BE2C (cell line): Measurements from ENCODE around the gene SLC38A2.
A peak's percentile ranks its signal among the peaks of the same experiment; 100 is the strongest.
"Not testable (repeated sequence)": the region's sequence is repeated elsewhere in the genome, so short reads cannot be mapped to it uniquely, and the experiment has no call there.

Experiments used
- DNase-seq: peaks from one replicate; pipeline ENCODE4 v3.0.0-alpha.2; 2020
- H3K27me3 ChIP-seq: fragments of 250-450 bp; sonication (Bioruptor Pico); 2 replicates; pipeline ENCODE4 v1.5.1; 2020; ENCODE audit warnings: mild to moderate bottlenecking
- H3K36me3 ChIP-seq: fragments of 250-450 bp; sonication (Bioruptor Pico); 2 replicates; pipeline ENCODE4 v1.5.1; 2020; ENCODE audit warnings: mild to moderate bottlenecking
- H3K4me1 ChIP-seq: fragments of 250-450 bp; sonication (Bioruptor Pico); 2 replicates; pipeline ENCODE4 v1.5.1; 2020
- H3K4me3 ChIP-seq: 2 replicates; pipeline ENCODE4 v1.5.1; 2011; ENCODE audit warnings: low read depth, low read length
- H3K9me3 ChIP-seq: fragments of 250-450 bp; sonication (Bioruptor Pico); 2 replicates; pipeline ENCODE4 v1.5.1; 2020
- TF ChIP-seq, protein P1 (sequence below): IDR thresholded peaks from 2 replicates; pipeline ENCODE4 v1.5.1; 2012; ENCODE audit warnings: mild to moderate bottlenecking, low read depth, low read length

Gene SLC38A2

GRCh38 chr12:46343118-46343852 is 29.3 kb downstream of the SLC38A2 start:
- H3K36me3 ChIP-seq: no peaks in the 10 kb centered on the region
- 0 out of 2 replicates have a peak, but pooled peaks cover 5% of the 10 kb centered on the region for H3K27me3 ChIP-seq
- TF ChIP-seq, protein P1, sequence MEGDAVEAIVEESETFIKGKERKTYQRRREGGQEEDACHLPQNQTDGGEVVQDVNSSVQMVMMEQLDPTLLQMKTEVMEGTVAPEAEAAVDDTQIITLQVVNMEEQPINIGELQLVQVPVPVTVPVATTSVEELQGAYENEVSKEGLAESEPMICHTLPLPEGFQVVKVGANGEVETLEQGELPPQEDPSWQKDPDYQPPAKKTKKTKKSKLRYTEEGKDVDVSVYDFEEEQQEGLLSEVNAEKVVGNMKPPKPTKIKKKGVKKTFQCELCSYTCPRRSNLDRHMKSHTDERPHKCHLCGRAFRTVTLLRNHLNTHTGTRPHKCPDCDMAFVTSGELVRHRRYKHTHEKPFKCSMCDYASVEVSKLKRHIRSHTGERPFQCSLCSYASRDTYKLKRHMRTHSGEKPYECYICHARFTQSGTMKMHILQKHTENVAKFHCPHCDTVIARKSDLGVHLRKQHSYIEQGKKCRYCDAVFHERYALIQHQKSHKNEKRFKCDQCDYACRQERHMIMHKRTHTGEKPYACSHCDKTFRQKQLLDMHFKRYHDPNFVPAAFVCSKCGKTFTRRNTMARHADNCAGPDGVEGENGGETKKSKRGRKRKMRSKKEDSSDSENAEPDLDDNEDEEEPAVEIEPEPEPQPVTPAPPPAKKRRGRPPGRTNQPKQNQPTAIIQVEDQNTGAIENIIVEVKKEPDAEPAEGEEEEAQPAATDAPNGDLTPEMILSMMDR: no peak
- DNase-seq: no peak
- no peaks in the 10 kb centered on the region for H3K9me3 ChIP-seq
- H3K4me1 ChIP-seq: no peaks in the 10 kb centered on the region
- no peak overlapping the region for H3K4me3 ChIP-seq

DNA sequence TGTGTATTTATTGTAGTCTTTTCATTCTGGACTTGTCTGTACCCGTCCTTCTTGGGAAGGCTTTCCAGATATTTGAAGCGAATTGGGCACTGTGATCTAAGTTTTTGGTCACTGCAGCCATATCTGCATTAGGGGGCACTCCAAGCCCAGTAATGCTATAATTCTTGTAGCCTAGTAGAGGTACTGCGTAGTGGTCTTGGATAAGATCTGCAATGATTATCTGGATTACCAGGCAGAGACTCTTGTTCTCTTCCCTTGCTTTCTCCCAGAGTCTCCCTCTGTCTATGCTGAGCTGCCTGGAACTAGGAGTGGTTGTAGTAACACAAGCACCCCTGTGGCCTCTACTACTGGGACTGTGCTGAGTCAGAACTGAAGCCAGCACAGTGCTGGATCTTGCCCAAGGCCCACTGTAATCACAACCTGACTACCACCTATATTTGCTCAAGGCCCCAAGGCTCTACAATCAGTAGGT is 30.0 kb downstream of the SLC38A2 start:
- TF ChIP-seq, protein P1: peak; percentile 76
- H3K36me3 ChIP-seq: no peaks in the 10 kb centered on the region
- H3K27me3 ChIP-seq: peaks cover 5% of the 10 kb centered on the region; the same call in 1 of the 2 replicates
- no peaks in the 10 kb centered on the region for H3K4me1 ChIP-seq
- no peaks in the 10 kb centered on the region for H3K9me3 ChIP-seq
- peak; percentile 29 for DNase-seq
- no peak overlapping the region for H3K4me3 ChIP-seq

DNA sequence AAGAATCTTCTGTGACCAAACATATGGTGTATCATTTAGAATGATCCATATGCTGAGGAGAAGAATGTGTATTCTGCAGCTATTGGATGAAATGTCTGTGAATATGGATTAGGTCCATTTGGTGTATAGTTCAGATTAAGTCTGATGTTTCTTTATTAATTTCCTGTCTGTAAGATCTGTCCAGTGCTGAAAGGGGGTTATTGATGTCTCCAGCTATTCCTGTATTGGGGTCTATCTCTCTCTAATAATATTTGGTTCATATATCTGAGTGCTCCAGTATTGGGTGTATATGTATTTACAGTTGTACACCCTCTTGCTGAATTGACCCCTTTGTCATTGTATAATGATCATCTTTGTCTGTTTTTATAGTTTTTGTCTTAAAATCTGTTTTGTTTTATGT is 33.5 kb downstream of the SLC38A2 start:
- Histone ChIP-seq H3K4me1 (no peaks in the 10 kb centered on the region), H3K27me3 (peaks cover 13% of the 10 kb centered on the region), H3K9me3 (no peaks in the 10 kb centered on the region), H3K4me3 (no peak overlapping the region), H3K36me3 (no peaks in the 10 kb centered on the region)
- TF ChIP-seq, protein P1: no peak
- DNase-seq: no peak

DNA sequence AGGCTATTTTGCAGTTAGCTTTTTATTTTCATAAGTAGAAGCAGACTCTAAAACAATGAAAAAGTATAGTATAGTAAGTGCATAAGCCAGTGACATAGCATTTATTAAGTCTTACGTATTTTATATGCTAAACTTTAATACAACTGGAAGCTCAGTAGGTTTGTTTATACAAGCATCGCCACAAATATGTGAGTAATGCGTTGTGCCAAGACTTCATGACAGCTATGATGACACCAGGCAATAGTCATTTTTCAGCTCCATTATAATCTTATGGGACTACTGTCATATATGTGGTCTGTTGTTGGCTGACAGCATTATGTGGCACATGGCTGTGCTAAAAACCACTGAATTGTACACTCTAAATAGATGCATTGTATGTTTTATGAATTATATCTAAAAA is 40.3 kb downstream of the SLC38A2 start:
- no peak for DNase-seq
- TF ChIP-seq, protein P1: no peak
- Histone ChIP-seq H3K9me3 (no peaks in the 10 kb centered on the region; the same call in 1 of the 2 replicates), H3K4me1 (no peaks in the 10 kb centered on the region), H3K36me3 (no peaks in the 10 kb centered on the region), H3K27me3 (peaks cover 7% of the 10 kb centered on the region), H3K4me3 (no peak overlapping the region)

GRCh38 chr12:46325075-46325474 is 47.5 kb downstream of the SLC38A2 start:
- not testable (repeated sequence) for DNase-seq, H3K9me3 ChIP-seq, H3K27me3 ChIP-seq, H3K36me3 ChIP-seq, H3K4me1 ChIP-seq, H3K4me3 ChIP-seq

- no peaks in the 10 kb centered on the region; the same call in 1 of the 2 replicates for H3K9me3 ChIP-seq
- no peaks in the 10 kb centered on the region for H3K4me1 ChIP-seq
- no peaks in the 10 kb centered on the region for H3K36me3 ChIP-seq
- no peak for DNase-seq
- peaks cover 10% of the 10 kb centered on the region for H3K27me3 ChIP-seq
- TF ChIP-seq, protein P1: no peak
- H3K4me3 ChIP-seq: no peak overlapping the region
Observed at GRCh38 chr12:46320731-46321130, 51.8 kb downstream of the SLC38A2 start.
